K562 (cell line): ENCODE results near the gene KRTAP9-2. TPM values are rescaled to one million over a fixed set of nuclear protein-coding genes. Genes with fewer than 3 reads are reported as not detected.
"Not testable (repeated sequence)": the region's sequence is repeated elsewhere in the genome, so short reads cannot be mapped to it uniquely, and the experiment has no call there.

Experiments used
- ATAC-seq: fragments of 200-7000 bp; cut with Tn5 transposase; 3 replicates; pipeline ENCODE4 v1.9.1; 2020; ENCODE audit warnings: moderate library complexity
- BruUV-seq: library from RNA; stranded (reverse); fragments of 400-500 nt; replicated peaks from 2 replicates; lab custom pipeline; 2021; lab: Mats Ljungman, UMichigan
- CTCF ChIA-PET: fragments of 300-600 bp; formaldehyde crosslinking; extraction: SDS; loops from one replicate; lab custom pipeline; 2021; ENCODE audit warnings: low intra/inter-chr PET ratio; lab: Yijun Ruan, JAX
- POLR2A ChIA-PET: fragments of 300-600, 350-650 bp; sonication (Branson Sonifier 250); formaldehyde crosslinking; extraction: SDS; loops from one replicate; lab custom pipeline; 2021; ENCODE audit warnings: antibody characterized with exemption, inconsistent platforms; lab: Yijun Ruan, JAX
- DNase-seq, 4 experiments: peaks; one replicate each; pipeline versions ENCODE4 v3.0.0 to v3.0.0-alpha.2; 2011 to 2018; ENCODE audit warnings: low spot score in 3 of 4, mixed read lengths in 3 of 4; ENCODE audit errors: extremely low read depth in 1 of 4
- FAIRE-seq: peaks from 2 replicates; lab custom pipeline; 2011; peaks lifted over from hg19 to GRCh38; lab: Jason Lieb, UNC
- H2AFZ ChIP-seq: 2 replicates; pipeline ENCODE4 v1.6.0; 2011; ENCODE audit warnings: low read depth, low read length, control low read depth, inconsistent platforms
- H3K27ac ChIP-seq: fragments of 200-600 bp; 3 replicates; pipeline ENCODE4 v1.8.0; 2011; ENCODE audit warnings: low read depth, mild to moderate bottlenecking, control low read depth, inconsistent platforms, low read length, moderate library complexity, mixed read lengths; ENCODE audit errors: extremely low read depth
- H3K27me3 ChIP-seq, 2 experiments: fragments of 300-600 bp in 1 of 2; 2 replicates in 1 of 2; 3 replicates in 1 of 2; pipeline versions ENCODE4 v1.6.0 to v1.8.0; 2011; ENCODE audit warnings: inconsistent platforms in 2 of 2, low read length in 2 of 2, mild to moderate bottlenecking in 1 of 2, mixed read lengths in 1 of 2, moderate library complexity in 1 of 2; ENCODE audit not compliant: control insufficient read depth in 2 of 2, insufficient read depth in 2 of 2
- H3K36me3 ChIP-seq: fragments of 300-600 bp; 3 replicates; pipeline ENCODE4 v1.8.0; 2011; ENCODE audit warnings: mild to moderate bottlenecking, low read length, inconsistent platforms; ENCODE audit not compliant: control insufficient read depth, insufficient read depth
- H3K4me1 ChIP-seq, 2 experiments: fragments of 200-600 bp in 1 of 2; replicated peaks in 1 of 2; 2 replicates in 1 of 2; 3 replicates in 1 of 2; pipeline versions ENCODE4 v1.5.1 to v1.8.0; 2011; ENCODE audit warnings: inconsistent platforms in 2 of 2, low read length in 2 of 2, mild to moderate bottlenecking in 1 of 2, mixed read lengths in 1 of 2, moderate library complexity in 1 of 2; ENCODE audit not compliant: control insufficient read depth in 2 of 2, insufficient read depth in 2 of 2
- H3K4me2 ChIP-seq: 2 replicates; pipeline ENCODE4 v1.6.1; 2011; ENCODE audit warnings: low read length, control low read depth, inconsistent platforms, mixed read lengths; ENCODE audit not compliant: insufficient read depth
- H3K4me3 ChIP-seq: fragments of 200-600 bp; sonication (generic), shearing (Covaris generic); 2 replicates; pipeline ENCODE4 v1.5.1; 2016; ENCODE audit warnings: control low read depth, inconsistent platforms
- H3K79me2 ChIP-seq: fragments of 200-600 bp; 3 replicates; pipeline ENCODE4 v1.8.0; 2011; ENCODE audit warnings: low read length, inconsistent platforms; ENCODE audit not compliant: control insufficient read depth, insufficient read depth
- H3K9ac ChIP-seq, 2 experiments: 2 replicates each; pipeline versions ENCODE4 v1.6.0 to v1.6.1; 2011; ENCODE audit warnings: low read depth in 2 of 2, low read length in 2 of 2, control low read depth in 1 of 2, inconsistent platforms in 1 of 2, mild to moderate bottlenecking in 1 of 2, mixed read lengths in 1 of 2; ENCODE audit not compliant: insufficient read depth in 1 of 2
- H3K9me1 ChIP-seq: one replicate; pipeline ENCODE4 v1.6.0; 2011; ENCODE audit warnings: inconsistent platforms, mild to moderate bottlenecking, low read length, moderate library complexity; ENCODE audit not compliant: control insufficient read depth, insufficient read depth
- H3K9me3 ChIP-seq: replicated peaks from 2 replicates; pipeline ENCODE4 v1.5.1; 2011; ENCODE audit warnings: low read depth, low read length, inconsistent platforms; ENCODE audit not compliant: control insufficient read depth, insufficient read depth
- H4K20me1 ChIP-seq: replicated peaks from 2 replicates; pipeline ENCODE4 v1.6.1; 2011; ENCODE audit warnings: low read length, inconsistent platforms, mixed read lengths; ENCODE audit not compliant: control insufficient read depth, insufficient read depth
- DIDO1 ChIP-seq: fragments of 450-650 bp; IDR thresholded peaks from 2 replicates; pipeline ENCODE4 v1.6.1; 2016; ENCODE audit warnings: low read depth, missing biosample characterization, missing genetic modification characterization
- FOXJ2 ChIP-seq: fragments of 200-800 bp; sonication (Bioruptor generic); IDR thresholded peaks from 2 replicates; pipeline ENCODE4 v1.6.1; 2016; ENCODE audit warnings: missing genetic modification characterization, missing compliant biosample characterization
- GTF2F1 ChIP-seq: IDR thresholded peaks from 2 replicates; pipeline ENCODE4 v1.6.1; 2011; ENCODE audit warnings: low read depth, low read length, improper control_type of control experiment
- HDAC6 ChIP-seq: IDR thresholded peaks from 2 replicates; pipeline ENCODE4 v1.6.1; 2012; ENCODE audit warnings: low read depth, mild to moderate bottlenecking, control low read depth, inconsistent platforms, low read length, moderate library complexity
- NCOA6 ChIP-seq: fragments of 450-650 bp; IDR thresholded peaks from 2 replicates; pipeline ENCODE4 v1.6.1; 2017; ENCODE audit warnings: mild to moderate bottlenecking
- NEUROD1 ChIP-seq: fragments of 150-350 bp; IDR thresholded peaks from 2 replicates; pipeline ENCODE4 v1.6.1; 2014; ENCODE audit warnings: borderline replicate concordance, low read length, low read depth; ENCODE audit not compliant: partially characterized antibody
- NFXL1 ChIP-seq: fragments of 450-650 bp; formaldehyde crosslinking; IDR thresholded peaks from 2 replicates; pipeline ENCODE4 v1.4.0; 2021; ENCODE audit warnings: mild to moderate bottlenecking
- NFYB ChIP-seq: IDR thresholded peaks from 2 replicates; pipeline ENCODE4 v1.6.1; 2011; ENCODE audit warnings: mild to moderate bottlenecking, moderate library complexity; ENCODE audit not compliant: insufficient read length; ENCODE audit errors: extremely low read depth
- SUPT5H ChIP-seq: fragments of 450-650 bp; IDR thresholded peaks from 2 replicates; pipeline ENCODE4 v1.6.1; 2016
- ZFPM2 ChIP-seq: fragments of 250-450 bp; sonication (Bioruptor Pico); IDR thresholded peaks from 2 replicates; pipeline ENCODE4 v1.5.1; 2022; ENCODE audit warnings: mild to moderate bottlenecking
- WGBS: fragments of 100-300 bp; shearing (Covaris generic); methylation state at CpG from one replicate; pipeline ENCODE4 v1.1.6; 2016; ENCODE audit warnings: low coverage, mixed read lengths; ENCODE audit not compliant: insufficient coverage; ENCODE audit errors: missing lambda C conversion rate; 5-methylcytosine and 5-hydroxymethylcytosine counted together
- in situ Hi-C: fragments of 300-500 bp; cut with MboI; formaldehyde crosslinking; loops from 4 replicates; pipeline ENCODE4 v1.15.0; 2018; ENCODE audit warnings: inconsistent platforms, mixed read lengths
- intact Hi-C: fragments of 100-400 bp; cut with micrococcal nuclease; formaldehyde crosslinking; loops from 2 replicates; pipeline ENCODE4 v1.14.2; 2022
- polyA plus RNA-seq, 8 experiments: library from polyadenylated mRNA; depleted of rRNA in 4 of 8; stranded (reverse) in 5 of 8; unstranded in 3 of 8; fragments of >200 nt; fragmentation: Nextera tagmentation in 2 of 8; fragmentation: Illumina TruSeq in 1 of 8; extraction: Ambion mirVana in 2 of 8; extraction: Trizol in 1 of 8; gene quantifications; 2 replicates each; pipeline versions ENCODE4 v1.2.1 to v1.2.3, GENCODE V29; 2011 to 2014; ENCODE audit warnings: inconsistent platforms in 1 of 8, missing spikeins in 1 of 8
- total RNA-seq, 7 experiments: library from RNA; depleted of rRNA in 6 of 7; stranded (reverse); fragments of >200 nt in 6 of 7; fragmentation: Illumina TruSeq in 2 of 7; extraction: Trizol in 2 of 7; gene quantifications; 2 replicates each; pipeline versions ENCODE4 v1.2.1 to v1.2.3, GENCODE V29; 2011 to 2021; ENCODE audit warnings: low replicate concordance in 1 of 7

The KRTAP9-2 gene
- total and polyA plus RNA-seq, 9 of the 15 experiments (the other 6 are each of a cell fraction or from before 2014, with no cell fraction given), result not detected

- BruUV-seq, result no TSS peak
- no peaks in the 10 kb centered on the region for H3K79me2 ChIP-seq
- H3K9ac ChIP-seq, result no peak overlapping the region
- ATAC-seq (no peak), DNase-seq (no peak), FAIRE-seq (no peak)
- H3K9me3 ChIP-seq, result no peaks in the 10 kb centered on the region
- no peaks in the 10 kb centered on the region for H4K20me1 ChIP-seq
- H3K27ac ChIP-seq, result no peak overlapping the region
- H3K4me3 ChIP-seq, result no peak overlapping the region
- no peaks in the 10 kb centered on the region for H3K9me1 ChIP-seq
- TF ChIP-seq NFXL1 (CRISPR knock-in tag) (no peak), GTF2F1 (no peak), NFYB (no peak), NEUROD1 (no peak), SUPT5H (no peak), ZFPM2 (CRISPR knock-in tag) (no peak), DIDO1 (tag) (no peak), FOXJ2 (tag) (no peak), NCOA6 (no peak), HDAC6 (no peak)
- no peaks in the 10 kb centered on the region for H3K27me3 ChIP-seq
- WGBS, result no CpG with 5 or more reads among the region's 3 CpGs
- H2AFZ ChIP-seq, result no peak overlapping the region
- no peaks in the 10 kb centered on the region for H3K36me3 ChIP-seq
- H3K4me2 ChIP-seq, result no peak overlapping the region
- H3K4me1 ChIP-seq, result no peaks in the 10 kb centered on the region
- intact Hi-C loops (no loop called here), in situ Hi-C loops (no loop called here)
- CTCF ChIA-PET, result no interaction called here
- POLR2A ChIA-PET, result no interaction called here
Measured at GRCh38 chr17:41267711-41268110, 41.3 kb downstream of the KRTAP9-2 start.

- ATAC-seq, H4K20me1 ChIP-seq, H3K36me3 ChIP-seq, H3K9me1 ChIP-seq, CTCF ChIA-PET, POLR2A ChIA-PET, H3K4me2 ChIP-seq, DNase-seq, H3K4me1 ChIP-seq, BruUV-seq, H3K4me3 ChIP-seq, in situ Hi-C loops, H2AFZ ChIP-seq, FAIRE-seq, H3K79me2 ChIP-seq, H3K9ac ChIP-seq, H3K9me3 ChIP-seq, intact Hi-C loops, H3K27me3 ChIP-seq, H3K27ac ChIP-seq: not testable (repeated sequence)
- no CpG with 5 or more reads among the region's 1 CpG for WGBS
Measured at GRCh38 chr17:41271323-41271722, 44.9 kb downstream of the KRTAP9-2 start.
